ENCODE measurements around the gene FGF3. TPM values are rescaled to one million over a fixed set of nuclear protein-coding genes. Genes with fewer than 3 reads are reported as not detected.

The FGF3 gene
- polyA plus RNA-seq, 1 of the 3 experiments (the other 2 are of a cell fraction): not detected

DNA sequence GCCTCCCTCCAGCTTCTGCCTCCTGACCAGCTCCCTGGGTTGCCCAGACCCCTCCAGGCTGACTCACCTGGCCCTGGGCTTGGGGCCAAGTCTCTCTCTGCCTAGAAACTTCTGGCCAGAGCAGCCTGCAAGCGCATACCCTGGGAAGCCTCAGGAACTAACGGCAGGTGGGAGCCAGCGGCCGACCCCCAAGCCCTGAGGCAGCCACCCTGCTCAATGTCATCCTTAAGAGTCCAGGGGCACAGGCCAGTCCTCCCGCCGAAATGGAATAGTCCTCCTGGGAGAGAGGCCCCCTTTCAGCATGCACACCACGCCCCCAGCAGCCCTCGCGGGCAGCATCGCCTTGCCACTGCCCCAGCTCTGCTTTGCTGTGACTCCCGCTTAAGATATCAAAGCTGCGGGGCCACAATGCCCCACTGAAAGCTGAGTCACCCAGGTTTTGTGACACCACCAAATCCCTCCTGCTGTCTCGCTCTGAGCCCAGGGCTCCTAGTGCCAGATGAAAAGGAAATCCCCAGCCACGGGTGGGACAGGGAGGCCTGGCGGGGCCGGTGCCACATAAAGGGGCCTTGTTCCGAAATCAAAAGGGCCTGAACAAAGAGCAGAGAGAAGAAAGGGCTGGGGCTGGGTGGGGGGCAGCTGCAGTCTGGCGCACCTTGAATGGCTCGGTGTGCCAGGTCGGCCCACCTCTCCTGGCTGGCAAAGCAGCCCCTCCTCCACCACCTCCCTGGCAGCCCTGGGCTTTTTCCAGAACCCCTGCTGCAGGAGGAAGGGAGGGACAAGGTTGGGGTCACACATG lies 21.4 kb upstream of the FGF3 start:
- Histone ChIP-seq H3K36me3 (replicated peaks in 1 of 2; ENCODE audit: control insufficient read depth in 1 of 2, insufficient read depth in 2 of 2, low read length in 1 of 2) (no peaks in the 10 kb centered on the region), H3K4me2 (no peak overlapping the region), H3K9me3 (no peaks in the 10 kb centered on the region), H3K4me3 (ENCODE audit: low read depth in 2 of 2, low read length in 1 of 2) (no peak overlapping the region), H4K20me1 (ENCODE audit: insufficient read depth) (no peaks in the 10 kb centered on the region), H3K27ac (ENCODE audit: low read depth in 2 of 2, low read length in 1 of 2) (no peak overlapping the region), H3K79me2 (ENCODE audit: insufficient read depth) (no peaks in the 10 kb centered on the region), H3K9ac (no peak overlapping the region), H3K9me2 (no peaks in the 10 kb centered on the region), H3K4me1 (ENCODE audit: control insufficient read depth in 1 of 2, insufficient read depth in 2 of 2, low read depth in 1 of 2, low read length in 1 of 2) (no peaks in the 10 kb centered on the region; a peak in 1 of 4 replicates), H2AFZ (ENCODE audit: low read depth) (no peak overlapping the region), H3K27me3 (ENCODE audit: insufficient read depth) (no peaks in the 10 kb centered on the region), H3F3A (replicated peaks; ENCODE audit: insufficient read depth) (no peaks in the 10 kb centered on the region)
- WGBS (ENCODE audit: low lambda C conversion rate): 78% methylated on average over 13 of the region's 20 CpGs
- ChIA-PET POLR2A (no interaction called here), CTCF (no interaction called here)
- no peak for DNase-seq
- TF ChIP-seq MXI1 (IDR thresholded peaks at IDR 0.05; ENCODE audit: low read depth, low read length) (no peak), SIN3A (IDR thresholded peaks at IDR 0.05; ENCODE audit: borderline replicate concordance, low read depth, low read length) (no peak), NFIC (IDR thresholded peaks at IDR 0.05; ENCODE audit: borderline replicate concordance) (no peak), TEAD4 (IDR thresholded peaks at IDR 0.05; ENCODE audit: borderline replicate concordance, insufficient read depth) (no peak), EZH2phosphoT487 (IDR thresholded peaks at IDR 0.05; ENCODE audit: borderline replicate concordance, low read depth) (no peak)

DNA sequence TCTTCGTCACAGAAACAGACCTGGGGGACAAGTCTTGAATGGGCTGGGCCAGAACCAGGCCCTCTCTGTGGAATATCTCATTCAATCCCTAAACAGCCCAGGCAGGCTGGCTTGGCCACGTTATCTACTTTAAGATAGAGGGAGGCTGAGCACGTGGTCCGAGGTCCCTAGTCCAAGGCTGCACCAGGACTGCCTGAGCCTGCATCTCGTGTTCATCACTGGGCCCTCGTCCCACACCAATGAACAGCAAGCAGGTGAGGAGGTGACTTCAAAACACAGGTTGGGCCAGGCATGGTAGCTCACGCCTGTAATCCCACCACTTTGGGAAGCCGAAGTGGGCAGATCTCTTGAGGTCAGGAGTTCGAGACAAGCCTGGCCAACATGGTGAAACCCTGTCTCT lies 20.3 kb upstream of the FGF3 start:
- WGBS (ENCODE audit: low lambda C conversion rate): 59% methylated on average over 8 of the region's 9 CpGs
- Histone ChIP-seq H3F3A (replicated peaks; ENCODE audit: insufficient read depth) (no peaks in the 10 kb centered on the region), H4K20me1 (ENCODE audit: insufficient read depth) (no peaks in the 10 kb centered on the region), H3K9ac (no peak overlapping the region), H3K9me2 (no peaks in the 10 kb centered on the region), H3K9me3 (no peaks in the 10 kb centered on the region), H3K27me3 (ENCODE audit: insufficient read depth) (no peaks in the 10 kb centered on the region), H3K36me3 (replicated peaks in 1 of 2; ENCODE audit: control insufficient read depth in 1 of 2, insufficient read depth in 2 of 2, low read length in 1 of 2) (no peaks in the 10 kb centered on the region), H3K4me1 (ENCODE audit: control insufficient read depth in 1 of 2, insufficient read depth in 2 of 2, low read depth in 1 of 2, low read length in 1 of 2) (no peaks in the 10 kb centered on the region; a peak in 1 of 4 replicates), H3K79me2 (ENCODE audit: insufficient read depth) (no peaks in the 10 kb centered on the region), H2AFZ (ENCODE audit: low read depth) (no peak overlapping the region), H3K4me3 (ENCODE audit: low read depth in 2 of 2, low read length in 1 of 2) (no peak overlapping the region), H3K27ac (ENCODE audit: low read depth in 2 of 2, low read length in 1 of 2) (no peak overlapping the region), H3K4me2 (no peak overlapping the region)
- TF ChIP-seq, protein P1, sequence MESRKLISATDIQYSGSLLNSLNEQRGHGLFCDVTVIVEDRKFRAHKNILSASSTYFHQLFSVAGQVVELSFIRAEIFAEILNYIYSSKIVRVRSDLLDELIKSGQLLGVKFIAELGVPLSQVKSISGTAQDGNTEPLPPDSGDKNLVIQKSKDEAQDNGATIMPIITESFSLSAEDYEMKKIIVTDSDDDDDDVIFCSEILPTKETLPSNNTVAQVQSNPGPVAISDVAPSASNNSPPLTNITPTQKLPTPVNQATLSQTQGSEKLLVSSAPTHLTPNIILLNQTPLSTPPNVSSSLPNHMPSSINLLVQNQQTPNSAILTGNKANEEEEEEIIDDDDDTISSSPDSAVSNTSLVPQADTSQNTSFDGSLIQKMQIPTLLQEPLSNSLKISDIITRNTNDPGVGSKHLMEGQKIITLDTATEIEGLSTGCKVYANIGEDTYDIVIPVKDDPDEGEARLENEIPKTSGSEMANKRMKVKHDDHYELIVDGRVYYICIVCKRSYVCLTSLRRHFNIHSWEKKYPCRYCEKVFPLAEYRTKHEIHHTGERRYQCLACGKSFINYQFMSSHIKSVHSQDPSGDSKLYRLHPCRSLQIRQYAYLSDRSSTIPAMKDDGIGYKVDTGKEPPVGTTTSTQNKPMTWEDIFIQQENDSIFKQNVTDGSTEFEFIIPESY (IDR thresholded peaks at IDR 0.05; ENCODE audit: borderline replicate concordance, low read depth): no peak
- TF ChIP-seq JUND (IDR thresholded peaks at IDR 0.05) (no peak), FOXM1 (IDR thresholded peaks at IDR 0.05; ENCODE audit: low read depth) (no peak), MXI1 (IDR thresholded peaks at IDR 0.05; ENCODE audit: low read depth, low read length) (no peak), NFIC (IDR thresholded peaks at IDR 0.05; ENCODE audit: borderline replicate concordance) (no peak), CHD2 (IDR thresholded peaks at IDR 0.05; ENCODE audit: low read length, partially characterized antibody) (no peak), MEF2A (IDR thresholded peaks at IDR 0.05; ENCODE audit: borderline replicate concordance, low read depth) (no peak), NRF1 (IDR thresholded peaks at IDR 0.05; ENCODE audit: low read depth, low read length) (no peak), TCF12 (IDR thresholded peaks at IDR 0.05) (no peak), RAD21 (IDR thresholded peaks at IDR 0.05; ENCODE audit: low read length) (no peak), RCOR1 (IDR thresholded peaks at IDR 0.05; ENCODE audit: low read length) (no peak), SIN3A (IDR thresholded peaks at IDR 0.05; ENCODE audit: borderline replicate concordance, low read depth, low read length) (no peak), GABPA (IDR thresholded peaks at IDR 0.05; ENCODE audit: low read depth) (no peak), FOXJ3 (CRISPR knock-in tag; IDR thresholded peaks at IDR 0.05) (no peak)
- TF ChIP-seq, protein P2, sequence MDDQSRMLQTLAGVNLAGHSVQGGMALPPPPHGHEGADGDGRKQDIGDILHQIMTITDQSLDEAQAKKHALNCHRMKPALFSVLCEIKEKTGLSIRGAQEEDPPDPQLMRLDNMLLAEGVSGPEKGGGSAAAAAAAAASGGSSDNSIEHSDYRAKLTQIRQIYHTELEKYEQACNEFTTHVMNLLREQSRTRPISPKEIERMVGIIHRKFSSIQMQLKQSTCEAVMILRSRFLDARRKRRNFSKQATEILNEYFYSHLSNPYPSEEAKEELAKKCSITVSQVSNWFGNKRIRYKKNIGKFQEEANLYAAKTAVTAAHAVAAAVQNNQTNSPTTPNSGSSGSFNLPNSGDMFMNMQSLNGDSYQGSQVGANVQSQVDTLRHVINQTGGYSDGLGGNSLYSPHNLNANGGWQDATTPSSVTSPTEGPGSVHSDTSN (IDR thresholded peaks at IDR 0.05): no peak
- TF ChIP-seq, protein P3, sequence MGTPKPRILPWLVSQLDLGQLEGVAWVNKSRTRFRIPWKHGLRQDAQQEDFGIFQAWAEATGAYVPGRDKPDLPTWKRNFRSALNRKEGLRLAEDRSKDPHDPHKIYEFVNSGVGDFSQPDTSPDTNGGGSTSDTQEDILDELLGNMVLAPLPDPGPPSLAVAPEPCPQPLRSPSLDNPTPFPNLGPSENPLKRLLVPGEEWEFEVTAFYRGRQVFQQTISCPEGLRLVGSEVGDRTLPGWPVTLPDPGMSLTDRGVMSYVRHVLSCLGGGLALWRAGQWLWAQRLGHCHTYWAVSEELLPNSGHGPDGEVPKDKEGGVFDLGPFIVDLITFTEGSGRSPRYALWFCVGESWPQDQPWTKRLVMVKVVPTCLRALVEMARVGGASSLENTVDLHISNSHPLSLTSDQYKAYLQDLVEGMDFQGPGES (IDR thresholded peaks at IDR 0.05; ENCODE audit: low read depth, low read length): no peak
- TF ChIP-seq, protein P4, sequence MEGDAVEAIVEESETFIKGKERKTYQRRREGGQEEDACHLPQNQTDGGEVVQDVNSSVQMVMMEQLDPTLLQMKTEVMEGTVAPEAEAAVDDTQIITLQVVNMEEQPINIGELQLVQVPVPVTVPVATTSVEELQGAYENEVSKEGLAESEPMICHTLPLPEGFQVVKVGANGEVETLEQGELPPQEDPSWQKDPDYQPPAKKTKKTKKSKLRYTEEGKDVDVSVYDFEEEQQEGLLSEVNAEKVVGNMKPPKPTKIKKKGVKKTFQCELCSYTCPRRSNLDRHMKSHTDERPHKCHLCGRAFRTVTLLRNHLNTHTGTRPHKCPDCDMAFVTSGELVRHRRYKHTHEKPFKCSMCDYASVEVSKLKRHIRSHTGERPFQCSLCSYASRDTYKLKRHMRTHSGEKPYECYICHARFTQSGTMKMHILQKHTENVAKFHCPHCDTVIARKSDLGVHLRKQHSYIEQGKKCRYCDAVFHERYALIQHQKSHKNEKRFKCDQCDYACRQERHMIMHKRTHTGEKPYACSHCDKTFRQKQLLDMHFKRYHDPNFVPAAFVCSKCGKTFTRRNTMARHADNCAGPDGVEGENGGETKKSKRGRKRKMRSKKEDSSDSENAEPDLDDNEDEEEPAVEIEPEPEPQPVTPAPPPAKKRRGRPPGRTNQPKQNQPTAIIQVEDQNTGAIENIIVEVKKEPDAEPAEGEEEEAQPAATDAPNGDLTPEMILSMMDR (IDR thresholded peaks at IDR 0.05): no peak
- DNase-seq: no peak
- CTCF ChIA-PET: no interaction called here
- POLR2A ChIA-PET: no interaction called here
